ENCODE data around the gene SLC12A7. TPM values are rescaled to one million over a fixed set of nuclear protein-coding genes. Genes with fewer than 3 reads are reported as not detected.

SLC12A7 gene
- total and polyA plus RNA-seq, 10 donors = 8.6 to 120 (median 52.3) TPM

- peaks cover 0 to 4% (median 0%) of the 10 kb centered on the region in 7 donors for H3K27me3 ChIP-seq (replicated peaks in 1 of 7)
- no peaks in the 10 kb centered on the region for H3K36me3 ChIP-seq
- no peaks in the 10 kb centered on the region for H3K9me3 ChIP-seq
- WGBS, 5 donors = 57 to 73% (median 62%) methylated on average over 8 to 15 of the region's 15 CpGs
- peak in 1 of 3 donors; percentile 29 for TF ChIP-seq POLR2AphosphoS5 (IDR thresholded peaks at IDR 0.05)
- TF ChIP-seq CTCF (IDR thresholded peaks at IDR 0.05 in 8 of 11, conservative IDR thresholded peaks at IDR 0.05 in 3 of 11) = no peak
- peak overlapping the region in 4 of 8 donors; percentile 9 to 55 (median 22) for H3K27ac ChIP-seq
- intact Hi-C loops (cut with DNase I; ENCODE audit: low total_unique reads) = no loop called here
- H3K4me1 ChIP-seq = peaks cover 4 to 24% (median 13%) of the 10 kb centered on the region in 6 donors
- DNase-seq = no peak
- no peak overlapping the region for H3K4me3 ChIP-seq
Observed at GRCh38 chr5:1118738-1119137, 6.9 kb upstream of the SLC12A7 start.

GRCh38 chr5:1118231-1118698, 6.4 kb upstream of the SLC12A7 start:
- Histone ChIP-seq H3K36me3 (no peaks in the 10 kb centered on the region), H3K4me3 (no peak overlapping the region), H3K27ac (peak overlapping the region in 5 of 8 donors; percentile 0 to 55 (median 21)), H3K4me1 (peaks cover 4 to 24% (median 13%) of the 10 kb centered on the region in 6 donors), H3K9me3 (no peaks in the 10 kb centered on the region), H3K27me3 (replicated peaks in 1 of 7) (peaks cover 0 to 9% (median 0%) of the 10 kb centered on the region in 7 donors)
- no peak for DNase-seq
- intact Hi-C loops (cut with DNase I; ENCODE audit: low total_unique reads) = no loop called here
- TF ChIP-seq POLR2A (IDR thresholded peaks at IDR 0.05) (no peak), CTCF (IDR thresholded peaks at IDR 0.05 in 8 of 11, conservative IDR thresholded peaks at IDR 0.05 in 3 of 11) (no peak)
- WGBS, 5 donors = 41 to 59% (median 54%) methylated on average over 15 to 16 of the region's 16 CpGs

- Histone ChIP-seq H3K27me3 (replicated peaks in 1 of 7) (peaks cover 0 to 20% (median 0%) of the 10 kb centered on the region in 7 donors), H3K36me3 (no peaks in the 10 kb centered on the region), H3K27ac (no peak overlapping the region), H3K9me3 (no peaks in the 10 kb centered on the region), H3K4me1 (peaks cover 4 to 28% (median 14%) of the 10 kb centered on the region in 6 donors), H3K4me3 (no peak overlapping the region)
- 77 to 91% (median 89%) methylated on average over 7 to 15 of the region's 15 CpGs for WGBS, 5 donors
- no peak for DNase-seq
- TF ChIP-seq POLR2A (IDR thresholded peaks at IDR 0.05) (no peak), POLR2AphosphoS5 (IDR thresholded peaks at IDR 0.05) (no peak), CTCF (IDR thresholded peaks at IDR 0.05 in 8 of 11, conservative IDR thresholded peaks at IDR 0.05 in 3 of 11) (no peak)
- intact Hi-C loops (cut with DNase I; ENCODE audit: low total_unique reads) = no loop called here
Observed at GRCh38 chr5:1116977-1117376, 5.1 kb upstream of the SLC12A7 start.

- Histone ChIP-seq H3K4me3 (no peak overlapping the region), H3K4me1 (peaks cover 4 to 29% (median 17%) of the 10 kb centered on the region in 6 donors), H3K9me3 (no peaks in the 10 kb centered on the region), H3K27ac (no peak overlapping the region), H3K27me3 (replicated peaks in 1 of 7) (peaks cover 0 to 27% (median 0%) of the 10 kb centered on the region in 7 donors), H3K36me3 (no peaks in the 10 kb centered on the region)
- no peak for DNase-seq
- WGBS, 5 donors = 79 to 93% (median 89%) methylated on average over 12 to 19 of the region's 19 CpGs
- intact Hi-C loops (cut with DNase I; ENCODE audit: low total_unique reads) = no loop called here
- TF ChIP-seq POLR2A (IDR thresholded peaks at IDR 0.05) = no peak
- no peak for TF ChIP-seq POLR2AphosphoS5 (IDR thresholded peaks at IDR 0.05)
- TF ChIP-seq CTCF (IDR thresholded peaks at IDR 0.05 in 8 of 11, conservative IDR thresholded peaks at IDR 0.05 in 3 of 11) = no peak
Observed at GRCh38 chr5:1116109-1116740, 4.4 kb upstream of the SLC12A7 start.

All from spleen (tissue), 11 donors.